ENCODE results near the gene ACSM5.

DNA sequence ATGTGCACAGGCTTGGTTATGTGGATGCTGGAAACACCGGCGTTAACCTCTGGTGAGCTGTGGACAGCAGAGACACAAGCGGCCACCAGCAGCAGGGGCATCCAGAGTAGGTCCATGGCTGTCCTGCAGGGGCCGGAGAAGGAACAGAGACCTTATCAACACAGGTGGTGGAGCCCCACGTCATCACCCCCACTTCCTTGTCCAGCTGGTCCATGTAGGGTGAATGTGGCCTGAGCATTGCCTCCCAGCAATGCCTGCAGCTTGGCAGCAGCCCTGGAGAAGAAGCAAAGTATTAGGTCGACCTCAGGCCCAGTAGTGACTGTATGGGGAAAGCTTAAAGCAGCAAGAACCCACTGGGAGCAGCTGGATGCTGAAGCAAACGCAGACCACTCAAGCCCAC, 10.1 kb upstream of the ACSM5 start:
- no peak for TF ChIP-seq CTCF (IDR thresholded peaks at IDR 0.05)
- TF ChIP-seq ELF4 (CRISPR knock-in tag; IDR thresholded peaks at IDR 0.05; ENCODE audit: low read depth), result no peak
- TF ChIP-seq, protein P1, sequence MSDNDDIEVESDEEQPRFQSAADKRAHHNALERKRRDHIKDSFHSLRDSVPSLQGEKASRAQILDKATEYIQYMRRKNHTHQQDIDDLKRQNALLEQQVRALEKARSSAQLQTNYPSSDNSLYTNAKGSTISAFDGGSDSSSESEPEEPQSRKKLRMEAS (CRISPR knock-in tag; IDR thresholded peaks at IDR 0.05), result no peak
- TF ChIP-seq, protein P2, sequence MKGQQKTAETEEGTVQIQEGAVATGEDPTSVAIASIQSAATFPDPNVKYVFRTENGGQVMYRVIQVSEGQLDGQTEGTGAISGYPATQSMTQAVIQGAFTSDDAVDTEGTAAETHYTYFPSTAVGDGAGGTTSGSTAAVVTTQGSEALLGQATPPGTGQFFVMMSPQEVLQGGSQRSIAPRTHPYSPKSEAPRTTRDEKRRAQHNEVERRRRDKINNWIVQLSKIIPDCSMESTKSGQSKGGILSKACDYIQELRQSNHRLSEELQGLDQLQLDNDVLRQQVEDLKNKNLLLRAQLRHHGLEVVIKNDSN (CRISPR knock-in tag; IDR thresholded peaks at IDR 0.05), result no peak
- TF ChIP-seq NR3C1 (CRISPR knock-in tag; conservative IDR thresholded peaks at IDR 0.05; ENCODE audit: low read depth), result no peak
- TF ChIP-seq TCF7 (CRISPR knock-in tag; IDR thresholded peaks at IDR 0.05; ENCODE audit: low read depth), result no peak

All from WTC11 (cell line).